HG03095 (cell line): ENCODE data around the gene POLR1C.
"Not testable (repeated sequence)": the region's sequence is repeated elsewhere in the genome, so short reads cannot be mapped to it uniquely, and the experiment has no call there.

Experiments
- ATAC-seq: cut with Tn5 transposase; IDR thresholded peaks from one replicate; pipeline ENCODE4 v1.9.1; 2021; ENCODE audit warnings: moderate library complexity; ENCODE audit not compliant: unreplicated experiment

POLR1C gene

GRCh38 chr6:43509142-43509983 lies 7.5 kb upstream of the POLR1C start:
- ATAC-seq: no peak

GRCh38 chr6:43509984-43510826 lies 6.7 kb upstream of the POLR1C start, which contains the start of gene LRRC73:
Gene LRRC73, minus strand, starts transcription at chr6:43510346. Its CDS starts 561 bp downstream, at chr6:43509785.
- ATAC-seq: peak; percentile 45

- no peak for ATAC-seq
These were observed 6.1 kb upstream of the POLR1C start for GRCh38 chr6:43510827-43511163.

- no peak for ATAC-seq
These were observed 5.0 kb upstream of the POLR1C start for GRCh38 chr6:43511824-43512415.

- no peak for ATAC-seq
These were observed 1.1 kb upstream of the POLR1C start for GRCh38 chr6:43515808-43516207.

GRCh38 chr6:43516367-43516696 lies 557 bp upstream of the POLR1C start:
- ATAC-seq: peak; percentile 3

GRCh38 chr6:43517505-43518357 lies 842 bp downstream of the POLR1C start:
- ATAC-seq: no peak

- ATAC-seq: no peak
These were observed 3.2 kb downstream of the POLR1C start for GRCh38 chr6:43520097-43520496.

GRCh38 chr6:43521836-43522235 lies 4.9 kb downstream of the POLR1C start:
- ATAC-seq: no peak

- ATAC-seq: no peak
These were observed 5.8 kb downstream of the POLR1C start for GRCh38 chr6:43522547-43523261.

GRCh38 chr6:43523284-43523683 lies 6.4 kb downstream of the POLR1C start:
- no peak for ATAC-seq

GRCh38 chr6:43524483-43524961 lies 7.6 kb downstream of the POLR1C start:
- no peak for ATAC-seq

GRCh38 chr6:43532201-43532600 lies 15.3 kb downstream of the POLR1C start:
- ATAC-seq: no peak

- not testable (repeated sequence) for ATAC-seq
These were observed 22.1 kb downstream of the POLR1C start for GRCh38 chr6:43538986-43539385.

GRCh38 chr6:43539409-43539808 lies 22.5 kb downstream of the POLR1C start:
- ATAC-seq: not testable (repeated sequence)

GRCh38 chr6:43540507-43540906 lies 23.6 kb downstream of the POLR1C start:
- no peak for ATAC-seq

GRCh38 chr6:43541774-43542471 lies 25.0 kb downstream of the POLR1C start:
- ATAC-seq: no peak

GRCh38 chr6:43544461-43544860 lies 27.6 kb downstream of the POLR1C start:
- ATAC-seq: no peak

- ATAC-seq: no peak
These were observed 30.3 kb downstream of the POLR1C start for GRCh38 chr6:43547222-43547621.
